ENCODE data around the gene DAP. TPM values are rescaled to one million over a fixed set of nuclear protein-coding genes. Genes with fewer than 3 reads are reported as not detected.

Gene DAP
- total and polyA plus RNA-seq, 4 donors = 49.9 to 131 (median 70.3) TPM

DNA sequence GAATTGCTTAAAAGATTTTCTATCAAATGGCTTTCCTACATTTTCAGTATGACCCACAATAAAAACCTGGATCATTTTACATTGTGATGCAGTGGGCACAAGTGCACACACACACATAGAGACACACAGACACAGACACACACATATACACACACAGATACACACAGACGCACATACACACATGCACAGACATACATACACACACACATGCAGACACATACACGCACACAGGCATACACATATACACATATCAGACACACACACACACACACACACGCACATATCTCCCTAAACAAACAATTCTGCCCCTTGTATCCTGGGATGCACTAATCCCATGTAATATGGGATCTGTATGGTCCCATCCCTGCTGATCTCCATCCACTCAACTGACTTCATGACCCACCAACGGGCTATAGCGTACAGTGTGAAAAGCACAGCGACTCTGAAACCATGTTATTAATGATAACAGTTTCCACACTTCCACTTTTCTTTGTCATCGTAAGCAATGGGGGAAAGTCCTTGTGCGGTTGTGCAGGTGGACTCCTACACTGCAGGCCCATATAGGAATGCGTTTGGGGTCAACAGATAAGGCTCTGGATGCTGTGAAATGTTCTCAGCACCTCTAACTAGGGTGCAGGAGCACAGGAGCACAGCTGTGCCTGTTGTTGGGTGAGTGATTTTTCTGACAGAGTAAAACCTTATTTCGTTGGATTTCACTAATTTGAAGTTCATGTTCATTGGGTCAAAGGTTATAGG lies 52.7 kb downstream of the DAP start:
- H3K27me3 ChIP-seq (ENCODE audit: control insufficient read depth in 3 of 3, insufficient read depth in 3 of 3, low read length in 2 of 3) = no peaks in the 10 kb centered on the region
- ATAC-seq (ENCODE audit: insufficient read depth, low FRiP score) = no peak
- H3K36me3 ChIP-seq (ENCODE audit: control insufficient read depth in 4 of 4, insufficient read depth in 4 of 4, low read length in 4 of 4) = peaks cover 0 to 12% (median 2%) of the 10 kb centered on the region in 4 donors
- no peak overlapping the region for H3K27ac ChIP-seq (ENCODE audit: low read depth in 1 of 2, low read length in 1 of 2)
- 86 to 91% methylated on average over 10 of the region's 10 CpGs for WGBS, 2 donors
- H3K9ac ChIP-seq (ENCODE audit: insufficient read depth in 1 of 2, low read length in 2 of 2) = no peak overlapping the region
- no peak for DNase-seq
- H3K4me1 ChIP-seq (ENCODE audit: control insufficient read depth in 5 of 5, insufficient read depth in 5 of 5, low read length in 5 of 5) = peaks cover 0 to 7% (median 0%) of the 10 kb centered on the region in 5 donors
- no peak overlapping the region for H3K4me3 ChIP-seq
- H3K9me3 ChIP-seq (ENCODE audit: control insufficient read depth in 4 of 4, insufficient read depth in 3 of 4, low read length in 3 of 4) = no peaks in the 10 kb centered on the region
- TF ChIP-seq, protein P1, sequence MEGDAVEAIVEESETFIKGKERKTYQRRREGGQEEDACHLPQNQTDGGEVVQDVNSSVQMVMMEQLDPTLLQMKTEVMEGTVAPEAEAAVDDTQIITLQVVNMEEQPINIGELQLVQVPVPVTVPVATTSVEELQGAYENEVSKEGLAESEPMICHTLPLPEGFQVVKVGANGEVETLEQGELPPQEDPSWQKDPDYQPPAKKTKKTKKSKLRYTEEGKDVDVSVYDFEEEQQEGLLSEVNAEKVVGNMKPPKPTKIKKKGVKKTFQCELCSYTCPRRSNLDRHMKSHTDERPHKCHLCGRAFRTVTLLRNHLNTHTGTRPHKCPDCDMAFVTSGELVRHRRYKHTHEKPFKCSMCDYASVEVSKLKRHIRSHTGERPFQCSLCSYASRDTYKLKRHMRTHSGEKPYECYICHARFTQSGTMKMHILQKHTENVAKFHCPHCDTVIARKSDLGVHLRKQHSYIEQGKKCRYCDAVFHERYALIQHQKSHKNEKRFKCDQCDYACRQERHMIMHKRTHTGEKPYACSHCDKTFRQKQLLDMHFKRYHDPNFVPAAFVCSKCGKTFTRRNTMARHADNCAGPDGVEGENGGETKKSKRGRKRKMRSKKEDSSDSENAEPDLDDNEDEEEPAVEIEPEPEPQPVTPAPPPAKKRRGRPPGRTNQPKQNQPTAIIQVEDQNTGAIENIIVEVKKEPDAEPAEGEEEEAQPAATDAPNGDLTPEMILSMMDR (IDR thresholded peaks at IDR 0.05; ENCODE audit: control extremely low read depth, extremely low read depth) = no peak

DNA sequence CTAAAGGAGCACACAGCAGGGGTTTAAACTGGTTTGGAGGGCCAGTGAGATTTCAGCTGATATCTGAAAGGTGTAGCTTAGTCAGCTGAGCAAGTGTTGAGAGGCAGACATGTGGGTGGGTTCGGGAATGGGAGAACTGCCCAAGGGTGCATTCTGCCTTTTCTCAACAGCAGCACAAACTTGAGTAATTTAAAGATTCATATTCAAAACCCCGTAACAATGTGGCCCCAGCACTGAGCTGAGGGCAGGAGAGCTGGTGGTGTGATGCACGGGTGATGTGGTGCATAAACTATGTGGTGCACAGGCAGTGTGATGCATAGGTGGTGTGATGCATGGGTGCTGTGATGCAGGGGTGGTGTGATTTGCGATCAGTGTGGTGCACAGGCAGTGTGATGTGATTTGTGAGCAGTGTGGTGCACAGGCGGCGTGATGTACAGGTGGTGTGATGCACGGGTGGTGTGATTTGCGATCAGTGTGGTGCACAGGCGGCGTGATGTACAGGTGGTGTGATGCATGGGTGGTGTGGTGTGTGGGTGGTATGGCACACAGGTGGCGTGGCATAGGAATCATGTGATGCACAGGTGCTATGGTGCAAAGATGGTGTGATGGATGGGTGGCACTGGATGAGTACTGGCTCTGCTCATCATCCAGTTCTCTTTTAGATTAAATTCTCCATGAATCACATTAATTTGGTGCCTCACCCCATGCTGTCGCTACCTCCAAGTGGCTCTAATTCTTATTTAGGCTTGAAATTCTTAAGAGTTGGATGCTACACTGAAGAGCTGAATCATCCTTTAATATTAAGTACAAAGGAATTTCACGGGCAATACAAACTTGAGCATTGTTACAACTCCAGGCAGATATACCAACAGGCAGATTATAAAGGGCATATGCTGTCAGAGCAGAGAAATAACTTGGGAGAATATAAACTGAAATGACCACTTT lies 53.6 kb downstream of the DAP start:
- DNase-seq = no peak
- Histone ChIP-seq H3K4me3 (no peak overlapping the region), H3K36me3 (ENCODE audit: control insufficient read depth in 4 of 4, insufficient read depth in 4 of 4, low read length in 4 of 4) (peaks cover 0 to 10% (median 0%) of the 10 kb centered on the region in 4 donors), H3K9ac (ENCODE audit: insufficient read depth in 1 of 2, low read length in 2 of 2) (no peak overlapping the region), H3K4me1 (ENCODE audit: control insufficient read depth in 5 of 5, insufficient read depth in 5 of 5, low read length in 5 of 5) (peaks cover 0 to 10% (median 0%) of the 10 kb centered on the region in 5 donors), H3K27me3 (ENCODE audit: control insufficient read depth in 3 of 3, insufficient read depth in 3 of 3, low read length in 2 of 3) (no peaks in the 10 kb centered on the region), H3K9me3 (ENCODE audit: control insufficient read depth in 4 of 4, insufficient read depth in 3 of 4, low read length in 3 of 4) (no peaks in the 10 kb centered on the region), H3K27ac (ENCODE audit: low read depth in 1 of 2, low read length in 1 of 2) (no peak overlapping the region)
- WGBS, 2 donors = 90 to 92% methylated on average over 13 of the region's 13 CpGs
- TF ChIP-seq, protein P1 (IDR thresholded peaks at IDR 0.05; ENCODE audit: control extremely low read depth, extremely low read depth) = no peak
- ATAC-seq (ENCODE audit: insufficient read depth, low FRiP score) = no peak

DNA sequence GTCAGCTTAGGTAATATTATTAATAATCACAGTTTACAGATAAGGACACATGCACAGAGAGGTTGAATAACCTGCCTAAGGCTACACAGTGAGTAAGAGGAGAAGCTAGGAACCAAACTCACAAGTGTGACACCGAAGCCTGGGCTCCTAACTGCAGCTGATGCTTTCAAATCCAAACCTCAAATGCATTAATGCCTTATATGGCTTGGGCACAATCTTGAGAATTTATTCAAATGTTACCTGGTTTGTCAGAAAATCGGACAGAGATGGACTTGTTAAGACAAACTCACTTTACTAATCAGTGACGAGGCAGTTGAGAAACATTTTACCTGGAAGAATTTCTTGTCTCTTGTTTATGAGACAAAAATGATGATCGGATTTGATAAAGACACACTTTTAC lies 54.7 kb downstream of the DAP start:
- Histone ChIP-seq H3K9ac (ENCODE audit: insufficient read depth in 1 of 2, low read length in 2 of 2) (no peak overlapping the region), H3K9me3 (ENCODE audit: control insufficient read depth in 4 of 4, insufficient read depth in 3 of 4, low read length in 3 of 4) (no peaks in the 10 kb centered on the region), H3K27ac (ENCODE audit: low read depth in 1 of 2, low read length in 1 of 2) (no peak overlapping the region), H3K36me3 (ENCODE audit: control insufficient read depth in 4 of 4, insufficient read depth in 4 of 4, low read length in 4 of 4) (peaks cover 0 to 10% (median 0%) of the 10 kb centered on the region in 4 donors), H3K4me1 (ENCODE audit: control insufficient read depth in 5 of 5, insufficient read depth in 5 of 5, low read length in 5 of 5) (peaks cover 0 to 14% (median 0%) of the 10 kb centered on the region in 5 donors), H3K4me3 (no peak overlapping the region), H3K27me3 (ENCODE audit: control insufficient read depth in 3 of 3, insufficient read depth in 3 of 3, low read length in 2 of 3) (no peaks in the 10 kb centered on the region)
- WGBS, 2 donors = 95 to 96% methylated on average over 4 of the region's 4 CpGs
- DNase-seq (no peak), ATAC-seq (ENCODE audit: insufficient read depth, low FRiP score) (no peak)
- TF ChIP-seq, protein P1 (IDR thresholded peaks at IDR 0.05; ENCODE audit: control extremely low read depth, extremely low read depth) = no peak
